HCT116 (cell line): ENCODE data around the gene RNF114. TPM values are rescaled to one million over a fixed set of nuclear protein-coding genes. Genes with fewer than 3 reads are reported as not detected.

ENCODE experiments used
- ATAC-seq: fragments of 200-7000 bp; cut with Tn5 transposase; 2 replicates; pipeline ENCODE4 v1.9.1; 2020; ENCODE audit warnings: mild to moderate bottlenecking, moderate library complexity
- BruUV-seq: library from RNA; stranded (reverse); fragments of 400-500 nt; replicated peaks from 2 replicates; lab custom pipeline; 2021; lab: Mats Ljungman, UMichigan
- CTCF ChIA-PET: fragments of 300-600 bp; sonication (Branson Sonifier 250); formaldehyde crosslinking; loops from one replicate; lab custom pipeline; 2021; ENCODE audit warnings: antibody characterized with exemption; lab: Charles Lee
- POLR2A ChIA-PET: fragments of 300-600, 350-600 bp; sonication (Branson Sonifier 250); formaldehyde crosslinking; loops from one replicate; lab custom pipeline; 2021; ENCODE audit warnings: antibody characterized with exemption; lab: Charles Lee
- RAD21 ChIA-PET, 2 experiments: fragments of 300-600 bp; sonication (Branson Sonifier 250); formaldehyde crosslinking; loops; one replicate each; lab custom pipeline; 2023; ENCODE audit warnings: low total read pairs in 2 of 2; ENCODE audit not compliant: uncharacterized antibody in 2 of 2, unreplicated experiment in 2 of 2, low non-redundant PET in 1 of 2; lab: Charles Lee
- DNase-seq: peaks from one replicate; pipeline ENCODE4 v3.0.0-alpha.2; 2010; ENCODE audit warnings: low read depth, low spot score
- H2AFZ ChIP-seq: fragments of 200-600 bp; shearing (Covaris generic), sonication (generic); 2 replicates; pipeline ENCODE4 v1.6.1; 2017; ENCODE audit warnings: low read depth, mixed run types, mixed read lengths, antibody characterized with exemption, low read length; ENCODE audit not compliant: poor library complexity, severe bottlenecking
- H3K27ac ChIP-seq: 2 replicates; pipeline ENCODE4 v1.5.1; 2012; ENCODE audit warnings: low read depth, low read length
- H3K27me3 ChIP-seq: fragments of 200-600 bp; sonication (generic); 2 replicates; pipeline ENCODE4 v1.6.1; 2016; ENCODE audit warnings: mixed run types, low read length, mixed read lengths; ENCODE audit not compliant: insufficient read depth
- H3K36me3 ChIP-seq, 2 experiments: fragments of 200-500 bp in 1 of 2; fragments of 200-600 bp in 1 of 2; sonication (Bioruptor generic) in 1 of 2; sonication (generic) in 1 of 2; 2 replicates each; pipeline versions ENCODE4 v1.5.1 to v1.6.1; 2014 to 2016; ENCODE audit warnings: low read length in 2 of 2, inconsistent platforms in 1 of 2, mixed read lengths in 1 of 2, mixed run types in 1 of 2; ENCODE audit not compliant: insufficient read depth in 2 of 2, control insufficient read depth in 1 of 2
- H3K4me1 ChIP-seq, 2 experiments: fragments of 200-600 bp in 1 of 2; sonication (generic) in 1 of 2; 2 replicates each; pipeline versions ENCODE4 v1.5.1 to v1.6.1; 2012 to 2017; ENCODE audit warnings: low read length in 2 of 2, inconsistent platforms in 1 of 2, mild to moderate bottlenecking in 1 of 2, mixed read lengths in 1 of 2, mixed run types in 1 of 2, moderate library complexity in 1 of 2; ENCODE audit not compliant: insufficient read depth in 2 of 2, control insufficient read depth in 1 of 2
- H3K4me2 ChIP-seq: fragments of 200-600 bp; sonication (generic); 2 replicates; pipeline ENCODE4 v1.6.1; 2017; ENCODE audit warnings: mixed run types, low read length, mixed read lengths
- H3K4me3 ChIP-seq, 2 experiments: fragments of 200-600 bp in 1 of 2; sonication (generic) in 1 of 2; replicated peaks in 1 of 2; 2 replicates each; pipeline ENCODE4 v1.5.1; 2011 to 2016; ENCODE audit warnings: low read length in 2 of 2, control low read depth in 1 of 2, low read depth in 1 of 2, mild to moderate bottlenecking in 1 of 2, mixed read lengths in 1 of 2, mixed run types in 1 of 2
- H3K79me2 ChIP-seq: fragments of 200-600 bp; sonication (generic); 2 replicates; pipeline ENCODE4 v1.6.1; 2017; ENCODE audit warnings: mild to moderate bottlenecking, mixed run types, low read length, moderate library complexity, mixed read lengths; ENCODE audit not compliant: insufficient read depth
- H3K9ac ChIP-seq: fragments of 200-600 bp; sonication (generic); 2 replicates; pipeline ENCODE4 v1.6.1; 2016; ENCODE audit warnings: low read length, mixed read lengths
- H3K9me2 ChIP-seq: fragments of 200-600 bp; sonication (generic), shearing (Covaris generic); 2 replicates; pipeline ENCODE4 v1.6.1; 2017; ENCODE audit warnings: mixed run types, mild to moderate bottlenecking, moderate library complexity; ENCODE audit not compliant: insufficient read depth
- H3K9me3 ChIP-seq, 2 experiments: fragments of 200-500 bp in 1 of 2; fragments of 200-600 bp in 1 of 2; sonication (Bioruptor generic) in 1 of 2; sonication (generic) in 1 of 2; 2 replicates each; pipeline ENCODE4 v1.6.1; 2014 to 2017; ENCODE audit warnings: low read length in 2 of 2, mixed read lengths in 2 of 2, inconsistent platforms in 1 of 2, low read depth in 1 of 2, mild to moderate bottlenecking in 1 of 2, mixed run types in 1 of 2, moderate library complexity in 1 of 2; ENCODE audit not compliant: control insufficient read depth in 1 of 2, insufficient read depth in 1 of 2
- H4K20me1 ChIP-seq: fragments of 200-600 bp; sonication (generic), shearing (Covaris generic); 2 replicates; pipeline ENCODE4 v1.6.1; 2017; ENCODE audit warnings: mixed run types, mild to moderate bottlenecking, moderate library complexity; ENCODE audit not compliant: insufficient read depth
- CBX3 ChIP-seq: IDR thresholded peaks from 2 replicates; pipeline ENCODE4 v1.6.1; 2012; ENCODE audit warnings: low read depth
- EZH2 ChIP-seq: fragments of 200-600 bp; sonication (generic); IDR thresholded peaks from 2 replicates; pipeline ENCODE4 v1.6.1; 2017; ENCODE audit warnings: antibody characterized with exemption, mixed run types
- FOSL1 ChIP-seq: IDR thresholded peaks from 2 replicates; pipeline ENCODE4 v1.6.1; 2012; ENCODE audit warnings: low read depth
- SP1 ChIP-seq: IDR thresholded peaks from 2 replicates; pipeline ENCODE4 v1.6.1; 2012; ENCODE audit warnings: low read depth
- SRF ChIP-seq: IDR thresholded peaks from 2 replicates; pipeline ENCODE4 v1.6.1; 2012; ENCODE audit warnings: low read depth
- YY1 ChIP-seq: IDR thresholded peaks from 2 replicates; pipeline ENCODE4 v1.6.1; 2011; ENCODE audit warnings: low read length, low read depth, moderate library complexity, mild to moderate bottlenecking; ENCODE audit not compliant: insufficient replicate concordance; ENCODE audit errors: extremely low read depth
- ZNF274 ChIP-seq: fragments of 200-500 bp; sonication (Bioruptor generic); IDR thresholded peaks from 2 replicates; pipeline ENCODE4 v1.6.1; 2014; ENCODE audit warnings: mild to moderate bottlenecking, low read depth, low read length, inconsistent platforms
- intact Hi-C: fragments of 100-400 bp; cut with micrococcal nuclease; formaldehyde crosslinking; loops from 2 replicates; pipeline ENCODE4 v1.10.0; 2022
- total RNA-seq: library from RNA; stranded (reverse); gene quantifications from one replicate; pipeline ENCODE4 v1.2.1, GENCODE V29; 2021; ENCODE audit not compliant: unreplicated experiment
- TF ChIP-seq, protein P1 (sequence below): IDR thresholded peaks from 2 replicates; pipeline ENCODE4 v1.6.1; 2012

RNF114 gene
- total RNA-seq, 1 experiment from 2014 or later = 66.8 TPM

DNA sequence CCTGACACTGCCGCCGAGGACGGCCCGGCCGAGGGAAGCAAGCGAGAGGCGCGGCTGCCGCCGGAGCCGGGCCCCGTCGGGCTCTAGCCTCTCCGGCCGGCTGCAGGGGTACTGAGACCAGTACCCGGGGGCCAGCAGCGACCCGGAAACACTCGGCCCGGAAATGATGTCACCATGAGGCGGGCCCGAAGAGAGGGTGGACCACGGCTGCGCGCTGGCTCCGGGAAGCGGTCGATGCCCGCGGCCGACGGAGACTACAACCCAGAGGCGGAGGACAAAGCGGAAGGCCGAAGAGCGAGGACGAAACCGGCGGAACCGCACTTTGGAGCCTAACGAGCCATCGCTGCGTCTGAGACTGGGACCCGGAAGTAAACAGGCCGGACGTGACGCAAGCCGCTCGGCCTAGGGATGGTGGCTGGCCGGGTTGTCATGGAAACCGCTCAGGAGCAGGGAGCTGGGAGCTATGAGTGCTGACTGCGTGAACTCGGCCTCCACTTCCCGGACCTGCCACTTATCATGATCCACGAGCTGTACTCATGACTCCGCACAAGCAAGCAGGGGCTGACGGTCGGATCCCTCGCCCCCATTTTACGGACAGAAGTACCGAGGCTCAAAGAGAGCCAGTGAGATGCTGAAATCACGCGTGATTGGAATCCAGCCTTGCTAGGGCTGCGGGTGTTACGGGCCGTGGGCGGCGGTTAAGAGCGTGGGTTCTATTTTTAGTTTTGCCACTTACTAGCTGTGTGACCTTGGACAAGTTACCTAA is 20.6 kb upstream of the RNF114 start, which contains the start of gene SPATA2 (continued):
- TF ChIP-seq EZH2 (no peak), ZNF274 (no peak), SRF (no peak)
- TF ChIP-seq, protein P1, sequence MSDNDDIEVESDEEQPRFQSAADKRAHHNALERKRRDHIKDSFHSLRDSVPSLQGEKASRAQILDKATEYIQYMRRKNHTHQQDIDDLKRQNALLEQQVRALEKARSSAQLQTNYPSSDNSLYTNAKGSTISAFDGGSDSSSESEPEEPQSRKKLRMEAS = no peak; the same call in 1 of the 2 replicates

DNA sequence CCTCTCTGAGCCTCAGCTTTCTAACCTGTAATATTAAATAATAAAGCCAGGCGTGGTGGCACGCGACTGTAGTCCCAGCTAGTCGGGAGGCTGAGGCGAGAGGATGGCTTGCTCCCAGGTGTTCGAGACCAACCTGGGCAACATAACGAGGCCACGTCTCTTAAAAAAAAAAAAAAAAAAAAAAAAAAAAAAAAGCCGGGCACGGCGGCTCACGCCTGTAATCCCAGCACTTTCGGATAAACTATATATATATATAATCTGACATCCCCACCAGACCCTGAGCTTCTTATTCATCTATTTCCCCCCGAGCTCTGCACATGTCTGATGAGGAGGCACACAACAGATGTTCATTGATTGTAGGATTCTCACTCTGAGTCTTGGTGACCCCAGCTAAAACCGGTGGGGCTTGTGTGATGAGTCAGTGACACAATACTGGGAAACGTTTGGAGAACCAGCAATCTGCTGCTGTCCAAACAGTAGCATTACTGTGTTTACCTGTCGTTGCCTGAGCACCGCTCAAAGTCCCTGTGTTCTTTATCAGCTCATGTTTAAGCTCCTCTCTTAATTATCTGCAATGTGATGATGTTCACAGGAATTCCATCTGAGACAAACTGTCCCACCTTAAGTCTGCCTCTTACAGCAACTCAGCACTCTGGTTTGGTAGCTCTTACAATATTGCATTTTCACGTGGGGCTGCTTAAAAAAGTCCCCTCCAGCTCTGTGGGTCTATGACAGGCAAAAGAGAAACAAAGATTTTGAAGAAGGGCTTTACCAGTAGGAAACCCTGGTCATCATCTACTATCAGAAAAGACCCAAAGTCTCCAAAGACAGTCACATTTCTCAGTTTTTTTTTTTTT is 19.8 kb upstream of the RNF114 start:
- Histone ChIP-seq H3K9me2 (no peaks in the 10 kb centered on the region), H3K9me3 (no peaks in the 10 kb centered on the region), H3K9ac (peak overlapping the region; percentile 94), H4K20me1 (no peaks in the 10 kb centered on the region), H3K36me3 (no peaks in the 10 kb centered on the region), H3K4me3 (peak overlapping the region; percentile 90 to 99), H3K4me2 (peak overlapping the region; percentile 84), H3K27me3 (no peaks in the 10 kb centered on the region), H3K79me2 (peaks cover 38% of the 10 kb centered on the region), H3K27ac (peak overlapping the region; percentile 100), H2AFZ (peak overlapping the region; percentile 99), H3K4me1 (peaks cover 13 to 26% of the 10 kb centered on the region in 2 experiments)
- RAD21 ChIA-PET = interaction anchor here in 1 of 2 experiments (0.7 kb wide), 1 partner anchor 372 kb away, joined by 5 read pairs; no protein-coding TSS in a partner anchor
- no peak for DNase-seq
- CTCF ChIA-PET = interaction anchor here (1.1 to 1.4 kb wide), 3 partner anchors 8 to 155 kb away, joined by 3 to 7 read pairs (median 3); no protein-coding TSS in a partner anchor
- intact Hi-C loops = no loop called here
- TF ChIP-seq YY1 (no peak), SP1 (0 out of 2 replicates have a peak, but pooled peaks have one; percentile 13), CBX3 (no peak), FOSL1 (no peak)
- no TSS peak for BruUV-seq
- no peak for ATAC-seq
- POLR2A ChIA-PET = interaction anchor here (0.6 to 0.8 kb wide), 3 partner anchors 9 to 823 kb away, joined by 3 read pairs; partner anchors contain the start of gene RNF114
